Thymus (tissue), 11 donors: ENCODE data around the gene SNX33. TPM values are rescaled to one million over a fixed set of nuclear protein-coding genes. Genes with fewer than 3 reads are reported as not detected.

Experiments
- DNase-seq, 9 donors: peaks; one replicate each; pipeline ENCODE4 v3.0.0-alpha.2; 2013; ENCODE audit warnings: low spot score in 9 of 9, low read depth in 6 of 9, missing footprints in 1 of 9
- H3K27ac ChIP-seq, 2 donors: one replicate each; pipeline ENCODE4 v1.5.1; 2013; ENCODE audit warnings: control low read depth in 1 of 2, low read depth in 1 of 2, low read length in 1 of 2, mild to moderate bottlenecking in 1 of 2, moderate library complexity in 1 of 2
- H3K27me3 ChIP-seq, 2 donors: one replicate each; pipeline ENCODE4 v1.5.1; 2013; ENCODE audit warnings: low read length in 1 of 2; ENCODE audit not compliant: control insufficient read depth in 2 of 2, insufficient read depth in 1 of 2
- H3K36me3 ChIP-seq, 2 donors: one replicate each; pipeline ENCODE4 v1.5.1; 2013; ENCODE audit warnings: low read length in 1 of 2, mild to moderate bottlenecking in 1 of 2, moderate library complexity in 1 of 2; ENCODE audit not compliant: control insufficient read depth in 2 of 2, insufficient read depth in 2 of 2
- H3K4me1 ChIP-seq, 2 donors: one replicate each; pipeline ENCODE4 v1.5.1; 2013; ENCODE audit warnings: low read length in 2 of 2; ENCODE audit not compliant: control insufficient read depth in 2 of 2, insufficient read depth in 2 of 2
- H3K4me3 ChIP-seq, 2 donors: one replicate each; pipeline ENCODE4 v1.5.1; 2013; ENCODE audit warnings: low read length in 2 of 2, control low read depth in 1 of 2, mild to moderate bottlenecking in 1 of 2
- H3K9me3 ChIP-seq, 2 donors: one replicate each; pipeline ENCODE4 v1.5.1; 2013; ENCODE audit warnings: low read length in 1 of 2, mild to moderate bottlenecking in 1 of 2; ENCODE audit not compliant: control insufficient read depth in 2 of 2, insufficient read depth in 1 of 2
- WGBS: extraction: QIAGEN DNeasy Blood & Tissue Kit; methylation state at CpG from one replicate; pipeline ENCODE4 v1.1.7; 2013; 5-methylcytosine and 5-hydroxymethylcytosine counted together
- polyA plus RNA-seq: library from polyadenylated mRNA; stranded (reverse); fragments of 200-250 nt; gene quantifications from one replicate; pipeline ENCODE4 v1.2.3, GENCODE V29; 2013
- total RNA-seq: library from RNA; stranded (reverse); fragments of 120-200 nt; gene quantifications from one replicate; pipeline ENCODE4 v1.2.4, GENCODE V29; 2013
- donor health status: healthy.

Gene SNX33
- total and polyA plus RNA-seq, 2 donors = 4.3 to 11.3 TPM

DNA sequence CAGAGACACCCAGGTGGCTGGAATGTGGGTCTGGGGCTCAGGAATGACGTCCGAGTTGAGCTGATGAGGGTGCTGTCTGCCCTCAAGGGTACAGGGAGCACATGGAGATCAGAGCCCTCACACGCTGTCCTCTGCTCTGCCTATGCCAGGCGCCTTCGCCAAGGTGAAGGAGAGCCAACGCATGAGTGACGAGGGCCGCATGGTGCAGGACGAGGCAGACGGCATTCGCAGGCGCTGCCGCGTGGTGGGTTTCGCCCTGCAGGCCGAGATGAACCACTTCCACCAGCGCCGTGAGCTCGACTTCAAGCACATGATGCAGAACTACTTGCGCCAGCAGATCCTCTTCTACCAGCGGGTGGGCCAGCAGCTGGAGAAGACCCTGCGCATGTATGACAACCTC is 9.1 kb downstream of the SNX33 start:
- 98% methylated on average over 22 of the region's 22 CpGs for WGBS
- H3K4me1 ChIP-seq = peaks cover 0 to 18% of the 10 kb centered on the region in 2 donors
- DNase-seq = no peak
- H3K27me3 ChIP-seq = no peaks in the 10 kb centered on the region
- H3K9me3 ChIP-seq = no peaks in the 10 kb centered on the region
- no peaks in the 10 kb centered on the region for H3K36me3 ChIP-seq
- H3K4me3 ChIP-seq = no peak overlapping the region
- H3K27ac ChIP-seq = no peak overlapping the region

DNA sequence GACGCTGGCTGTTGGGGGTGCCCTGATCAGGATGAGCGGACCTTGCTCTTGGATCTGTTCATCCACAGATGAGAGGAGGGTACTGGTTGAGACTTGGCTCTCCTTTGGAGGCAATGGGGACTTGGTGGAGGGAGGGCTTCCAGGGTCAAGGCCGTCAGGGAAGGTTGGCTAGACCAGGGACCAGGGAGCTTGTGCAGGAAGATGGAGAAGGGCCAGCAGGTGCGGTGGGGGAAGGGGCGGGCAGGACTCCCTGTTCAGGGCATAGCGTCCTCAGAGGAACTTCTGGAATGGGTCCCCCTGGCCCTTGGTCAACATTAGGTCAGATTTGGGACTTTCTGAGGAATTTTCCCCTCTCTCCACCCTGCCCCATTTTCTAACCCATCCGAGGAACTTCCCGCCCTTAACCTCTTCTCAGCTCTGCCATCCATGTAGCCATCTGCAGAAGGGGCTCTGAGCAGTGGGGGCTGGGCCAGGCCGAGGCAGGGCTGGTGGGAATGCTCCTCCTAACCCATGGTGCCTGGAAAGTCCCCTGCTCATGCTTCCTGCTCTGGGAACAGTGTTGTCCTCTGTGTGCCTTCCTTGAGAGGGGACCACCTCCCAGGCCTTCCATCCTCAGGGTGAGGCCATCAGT is 11.5 kb downstream of the SNX33 start:
- 91% methylated on average over 9 of the region's 9 CpGs for WGBS
- H3K4me3 ChIP-seq = no peak overlapping the region
- DNase-seq = no peak
- no peaks in the 10 kb centered on the region for H3K9me3 ChIP-seq
- H3K27ac ChIP-seq = peak overlapping the region in 1 of 2 donors; percentile 32
- H3K36me3 ChIP-seq = no peaks in the 10 kb centered on the region
- H3K4me1 ChIP-seq = peaks cover 0 to 8% of the 10 kb centered on the region in 2 donors
- H3K27me3 ChIP-seq = no peaks in the 10 kb centered on the region

DNA sequence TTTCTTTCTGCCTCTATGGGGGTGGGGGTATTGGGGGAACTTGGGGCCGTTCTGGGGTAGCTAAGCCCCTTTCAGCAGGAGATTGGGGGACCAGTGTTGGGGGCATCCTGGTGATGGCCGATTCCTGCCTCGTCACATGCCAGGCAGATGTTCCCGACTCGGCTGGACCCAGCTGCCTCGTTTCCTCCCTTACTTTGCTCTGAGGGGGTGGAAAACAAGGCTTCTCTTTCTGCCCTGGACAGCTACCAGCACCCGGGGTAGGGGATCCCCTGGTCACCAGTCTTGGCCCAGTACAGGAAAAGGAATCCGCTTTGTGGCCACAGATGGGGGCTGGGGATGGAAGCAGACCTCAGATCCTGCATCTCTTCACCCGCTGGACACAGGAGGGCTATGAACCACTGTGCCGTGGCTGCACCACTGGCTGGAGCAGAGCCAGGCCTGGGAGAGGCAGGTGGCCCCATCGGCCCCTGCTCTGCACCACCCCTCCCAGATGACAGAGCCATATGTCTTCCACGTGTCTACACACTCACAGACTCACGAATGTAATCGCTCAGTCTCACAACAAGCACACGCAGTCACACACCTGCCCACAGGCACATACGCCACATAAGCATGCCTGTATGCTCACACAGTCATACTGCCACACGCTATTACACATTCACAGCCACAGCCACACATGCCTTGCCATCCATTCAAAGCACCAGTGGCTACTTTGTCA is 12.4 kb downstream of the SNX33 start:
- no peak overlapping the region for H3K27ac ChIP-seq
- DNase-seq = no peak
- H3K36me3 ChIP-seq = no peaks in the 10 kb centered on the region

DNA sequence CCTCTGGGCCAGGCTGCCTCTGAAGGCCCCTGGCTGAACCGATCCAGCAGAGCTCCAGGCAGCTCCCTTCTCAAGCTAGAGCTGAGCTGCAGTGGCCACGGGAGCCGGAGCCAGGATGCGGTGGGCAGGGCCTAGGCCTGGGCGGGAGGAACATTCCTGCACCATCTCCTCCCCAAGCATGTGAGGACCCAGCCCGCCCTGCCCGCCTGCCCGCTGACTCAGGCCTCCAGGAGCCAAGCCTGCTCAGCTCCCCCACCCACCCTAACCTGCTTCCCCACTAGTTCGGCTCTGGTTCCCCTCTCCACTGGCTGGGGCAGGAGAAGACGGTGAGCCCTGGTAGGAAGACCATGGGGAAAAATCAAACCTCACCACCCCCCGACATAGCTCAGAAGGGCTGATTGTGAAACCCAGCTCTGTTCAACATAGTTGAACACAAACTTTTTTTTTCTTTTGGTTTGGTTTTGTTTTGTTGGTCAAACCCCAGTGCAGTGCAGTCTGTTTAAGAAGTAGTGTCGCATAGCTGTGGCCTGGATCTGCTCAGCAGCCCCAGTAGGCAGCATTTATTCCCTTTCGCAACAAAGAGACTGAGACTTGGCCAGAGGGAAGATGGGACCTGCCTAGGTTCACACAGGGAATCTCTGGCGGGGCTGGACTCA is 13.5 kb downstream of the SNX33 start:
- Histone ChIP-seq H3K36me3 (no peaks in the 10 kb centered on the region), H3K27ac (peak overlapping the region; percentile 51 to 55), H3K27me3 (no peaks in the 10 kb centered on the region), H3K9me3 (no peaks in the 10 kb centered on the region), H3K4me3 (no peak overlapping the region), H3K4me1 (peaks cover 0 to 8% of the 10 kb centered on the region in 2 donors)
- no peak for DNase-seq
- 93% methylated on average over 14 of the region's 14 CpGs for WGBS

More for the DNA sequence above, 12.4 kb downstream of the SNX33 start:
- Histone ChIP-seq H3K4me3 (no peak overlapping the region), H3K9me3 (no peaks in the 10 kb centered on the region), H3K27me3 (no peaks in the 10 kb centered on the region), H3K4me1 (peaks cover 0 to 8% of the 10 kb centered on the region in 2 donors)
- WGBS = 90% methylated on average over 17 of the region's 17 CpGs

DNA sequence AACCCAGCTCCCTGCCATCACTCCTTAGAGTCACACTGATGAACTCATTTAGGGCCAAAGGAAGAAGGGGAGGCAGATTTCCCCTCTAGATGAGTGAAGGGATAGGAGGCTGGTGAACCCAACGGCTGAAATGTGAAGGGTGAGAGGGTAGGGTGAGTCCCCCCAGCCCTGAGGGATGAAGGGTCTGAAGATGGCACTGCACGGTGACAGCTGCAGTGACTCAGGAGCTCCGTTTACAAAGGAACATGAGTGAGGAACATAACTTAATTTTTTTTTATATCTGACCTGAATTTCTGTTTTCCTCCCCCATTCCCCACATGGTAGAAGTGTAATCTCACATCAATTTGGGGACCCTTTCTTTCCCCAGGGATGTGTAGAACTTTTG is 14.0 kb downstream of the SNX33 start:
- Histone ChIP-seq H3K27me3 (no peaks in the 10 kb centered on the region), H3K36me3 (no peaks in the 10 kb centered on the region), H3K9me3 (no peaks in the 10 kb centered on the region), H3K4me3 (no peak overlapping the region), H3K4me1 (peaks cover 0 to 8% of the 10 kb centered on the region in 2 donors), H3K27ac (peak overlapping the region in 1 of 2 donors; percentile 55)
- DNase-seq = no peak
- 89% methylated on average over 3 of the region's 3 CpGs for WGBS

DNA sequence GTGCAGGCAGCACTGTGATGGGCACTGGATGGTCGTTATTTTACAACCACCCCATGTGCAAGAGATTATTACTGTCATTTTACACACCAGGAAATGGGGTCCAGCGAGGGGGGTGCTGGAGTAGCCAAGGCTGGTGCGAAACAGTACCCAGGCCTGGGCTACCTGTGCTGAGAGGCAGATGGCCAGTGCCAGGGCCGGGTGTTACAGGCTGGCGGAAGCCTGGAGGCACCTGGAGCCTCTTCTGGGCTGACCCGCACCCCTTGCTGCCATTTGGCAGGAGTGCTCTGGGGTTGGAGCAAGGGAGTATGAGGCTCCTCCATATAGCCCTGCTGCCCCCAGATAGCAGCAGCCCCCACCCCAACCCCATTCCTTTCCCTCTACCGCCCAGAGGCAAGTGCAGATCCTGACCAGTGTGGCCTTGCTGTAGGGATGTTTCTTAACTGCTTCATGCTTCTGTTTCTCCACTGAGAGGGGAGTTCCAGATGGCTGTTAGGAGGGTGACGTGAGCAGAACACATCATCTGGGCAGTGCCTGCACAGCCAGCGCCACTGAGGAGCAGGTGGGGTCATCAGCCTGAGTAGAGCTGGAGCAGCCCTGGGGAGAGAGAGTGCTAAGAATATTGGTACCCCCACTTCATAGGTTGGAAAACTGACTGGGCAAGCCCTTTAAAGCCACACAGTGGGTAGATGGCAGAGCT is 15.3 kb downstream of the SNX33 start:
- Histone ChIP-seq H3K4me1 (peaks cover 0 to 8% of the 10 kb centered on the region in 2 donors), H3K36me3 (no peaks in the 10 kb centered on the region), H3K4me3 (no peak overlapping the region), H3K27ac (no peak overlapping the region), H3K9me3 (no peaks in the 10 kb centered on the region), H3K27me3 (no peaks in the 10 kb centered on the region)
- DNase-seq = no peak
- WGBS = 94% methylated on average over 9 of the region's 9 CpGs

DNA sequence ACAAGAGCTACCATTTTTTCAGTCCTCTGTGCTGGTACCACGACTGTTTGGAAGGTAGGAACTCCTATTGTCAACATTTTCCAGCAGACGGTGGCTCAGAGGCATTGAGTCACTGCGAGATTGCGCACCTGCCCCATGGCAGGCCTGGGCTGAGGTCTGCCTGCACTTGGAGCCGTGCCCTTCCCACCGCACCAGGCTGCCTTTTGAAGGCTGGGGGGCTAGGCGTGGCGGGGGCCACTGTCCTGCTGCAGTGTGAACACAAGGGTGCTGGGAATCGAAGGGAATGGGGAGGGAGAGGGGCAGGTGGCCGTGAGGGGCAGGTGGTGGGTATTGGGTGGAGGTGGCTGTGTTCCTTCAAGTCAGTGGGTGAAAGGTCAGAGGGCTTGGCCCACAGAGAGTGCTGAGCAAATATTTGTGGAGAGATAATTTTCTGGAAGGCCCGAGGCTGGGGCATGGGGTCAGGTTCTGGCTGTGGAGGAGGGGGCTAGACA is 16.3 kb downstream of the SNX33 start:
- no peaks in the 10 kb centered on the region for H3K9me3 ChIP-seq
- H3K36me3 ChIP-seq = no peaks in the 10 kb centered on the region
- no peak overlapping the region for H3K27ac ChIP-seq
- H3K4me3 ChIP-seq = no peak overlapping the region
- 91% methylated on average over 11 of the region's 11 CpGs for WGBS
- H3K27me3 ChIP-seq = no peaks in the 10 kb centered on the region
- peaks cover 0 to 8% of the 10 kb centered on the region in 2 donors for H3K4me1 ChIP-seq
- DNase-seq = no peak

DNA sequence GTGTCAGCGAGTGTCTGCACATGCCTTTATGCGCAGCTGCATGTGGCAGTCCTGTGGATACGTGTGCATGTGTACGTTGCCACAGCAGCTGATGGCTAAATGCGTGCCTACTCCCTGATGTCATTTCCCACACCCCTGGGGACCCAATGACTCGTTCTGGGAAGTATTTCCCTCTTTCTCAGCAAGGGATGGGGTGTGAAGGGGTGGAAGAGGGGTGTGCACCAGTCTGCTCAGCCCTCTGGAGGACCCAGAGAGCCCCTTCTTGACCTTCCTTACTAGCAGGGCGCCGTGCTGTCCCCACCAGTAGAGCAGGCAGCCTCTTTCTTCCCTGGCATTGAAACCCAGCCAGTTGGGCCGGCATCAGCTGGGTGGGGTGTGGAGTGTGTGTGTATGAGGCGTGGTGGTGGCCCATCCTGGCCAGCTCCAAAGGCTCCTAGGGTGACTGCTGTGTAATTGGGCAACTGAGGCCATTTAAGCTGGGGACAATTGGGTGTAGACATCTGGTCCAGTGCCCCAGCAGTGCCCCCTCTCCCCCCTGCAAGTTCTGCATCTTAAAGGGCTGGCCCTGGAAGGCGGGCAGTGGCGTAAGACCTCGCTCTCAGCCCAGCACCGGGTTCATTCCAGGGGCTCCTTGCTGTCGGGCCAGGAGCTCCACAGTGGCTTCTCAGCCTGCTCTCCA is 19.2 kb downstream of the SNX33 start:
- H3K27me3 ChIP-seq = no peaks in the 10 kb centered on the region
- no peaks in the 10 kb centered on the region for H3K9me3 ChIP-seq
- no peak overlapping the region for H3K27ac ChIP-seq
- no peak overlapping the region for H3K4me3 ChIP-seq
- no peaks in the 10 kb centered on the region for H3K4me1 ChIP-seq
- no peaks in the 10 kb centered on the region for H3K36me3 ChIP-seq
- WGBS = 91% methylated on average over 15 of the region's 15 CpGs
- no peak for DNase-seq
